Right lobe of liver (tissue), 6 donors: ENCODE data around the gene LRRC46. TPM values are rescaled to one million over a fixed set of nuclear protein-coding genes. Genes with fewer than 3 reads are reported as not detected.
A peak's percentile ranks its signal among the peaks of the same experiment; 100 is the strongest.

Source experiments
- ATAC-seq, 4 donors: fragments of 200-7000 bp; cut with Tn5 transposase; one replicate each; pipeline ENCODE4 v1.9.1; 2020; ENCODE audit warnings: mild to moderate bottlenecking in 4 of 4, moderate library complexity in 4 of 4
- DNase-seq, 3 donors: peaks; one replicate each; pipeline ENCODE4 v3.0.0-alpha.2; 2020
- H3K27ac ChIP-seq, 3 donors: fragments of 200-600 bp; one replicate each; pipeline ENCODE4 v1.8.0; 2022
- H3K27me3 ChIP-seq, 2 donors: fragments of 200-600 bp; one replicate each; pipeline ENCODE4 v1.8.0; 2022
- H3K36me3 ChIP-seq, 4 donors: fragments of 200-600 bp; sonication (generic) in 1 of 4; one replicate each; pipeline versions ENCODE4 v1.5.1 to v1.8.0; 2017 to 2022; ENCODE audit warnings: control low read depth in 1 of 4
- H3K4me1 ChIP-seq, 4 donors: fragments of 200-600 bp; sonication (generic) in 1 of 4; one replicate each; pipeline versions ENCODE4 v1.5.1 to v1.8.0; 2017 to 2022; ENCODE audit warnings: control low read depth in 1 of 4
- H3K4me3 ChIP-seq, 3 donors: fragments of 200-600 bp; one replicate each; pipeline ENCODE4 v1.8.0; 2022
- H3K9me3 ChIP-seq, 4 donors: fragments of 200-600 bp; sonication (generic) in 1 of 4; one replicate each; pipeline versions ENCODE4 v1.5.1 to v1.8.0; 2017 to 2022; ENCODE audit warnings: control low read depth in 1 of 4
- CTCF ChIP-seq, 4 donors: fragments of 200-600 bp in 3 of 4; fragments of 450-650 bp in 1 of 4; IDR thresholded peaks; one replicate each; pipeline versions ENCODE4 v1.5.1 to v1.8.0; 2016 to 2022; ENCODE audit warnings: antibody characterized with exemption in 4 of 4, mild to moderate bottlenecking in 2 of 4
- POLR2A ChIP-seq: fragments of 450-650 bp; IDR thresholded peaks from one replicate; pipeline ENCODE4 v1.6.1; 2017; ENCODE audit warnings: antibody characterized with exemption, mild to moderate bottlenecking
- WGBS: methylation state at CpG from one replicate; pipeline ENCODE4 v1.1.6; 2018; ENCODE audit warnings: low coverage, low lambda C conversion rate; ENCODE audit not compliant: insufficient coverage; ENCODE audit errors: missing lambda C conversion rate; 5-methylcytosine and 5-hydroxymethylcytosine counted together
- intact Hi-C, 2 donors: fragments of 100-400 bp; cut with DNase I; formaldehyde crosslinking; loops; one replicate each; pipeline versions ENCODE4 v1.11.2 to v1.14.1; 2022
- total RNA-seq, 6 experiments: library from RNA; depleted of rRNA in 2 of 6; stranded (reverse); fragments of >200 nt in 2 of 6; fragmentation: NEBNext Ultra II Directional in 3 of 6; extraction: Animal tissue kit (Norgen Biotek cat#: 25700) in 3 of 6; gene quantifications; one replicate each; pipeline versions ENCODE4 v1.1.0 to v1.2.4, GENCODE V29; 2016 to 2023
- donor health status: DM: no; HTN: yes; CAD: no.
- donor health status: DM: no; HTN: no; CAD: no.
- donor health status: DM: no; HTN: no; CAD: no.
- donor health status: DM: no; HTN: yes; CAD: no.
- donor health status: DM: no; HTN: yes; CAD: no.

LRRC46 gene
- total RNA-seq, 6 experiments from 2014 or later = 0.12 to 0.44 (median 0.35) TPM

GRCh38 chr17:47872019-47872650, 40.7 kb downstream of the LRRC46 start:
- 21% methylated on average over 24 of the region's 29 CpGs for WGBS
- H3K4me1 ChIP-seq = peaks cover 0 to 8% (median 4%) of the 10 kb centered on the region in 4 donors
- H3K36me3 ChIP-seq = no peaks in the 10 kb centered on the region
- H3K9me3 ChIP-seq = no peaks in the 10 kb centered on the region
- H3K27ac ChIP-seq = no peak overlapping the region
- no peak overlapping the region for H3K4me3 ChIP-seq
- TF ChIP-seq POLR2A (no peak), CTCF (IDR thresholded peaks at IDR 0.05) (no peak)
- DNase-seq = peak in 1 of 3 donors; percentile 37
- ATAC-seq = no peak
- intact Hi-C loops = no loop called here
- H3K27me3 ChIP-seq = no peaks in the 10 kb centered on the region

GRCh38 chr17:47872651-47873161, 41.2 kb downstream of the LRRC46 start:
- WGBS = no CpG with 5 or more reads among the region's 15 CpGs
- peak in 1 of 3 donors; percentile 35 for DNase-seq
- H3K27me3 ChIP-seq = no peaks in the 10 kb centered on the region
- no peak overlapping the region for H3K4me3 ChIP-seq
- H3K4me1 ChIP-seq = peaks cover 0 to 8% (median 4%) of the 10 kb centered on the region in 4 donors
- intact Hi-C loops = no loop called here
- H3K27ac ChIP-seq = no peak overlapping the region
- H3K9me3 ChIP-seq = no peaks in the 10 kb centered on the region
- TF ChIP-seq CTCF (IDR thresholded peaks at IDR 0.05) = no peak
- no peak for TF ChIP-seq POLR2A
- no peaks in the 10 kb centered on the region for H3K36me3 ChIP-seq
- ATAC-seq = no peak

- H3K4me3 ChIP-seq = no peak overlapping the region
- H3K27me3 ChIP-seq = no peaks in the 10 kb centered on the region
- H3K9me3 ChIP-seq = no peaks in the 10 kb centered on the region
- no peak overlapping the region for H3K27ac ChIP-seq
- ATAC-seq (no peak), DNase-seq (no peak)
- TF ChIP-seq POLR2A (no peak), CTCF (IDR thresholded peaks at IDR 0.05) (no peak)
- H3K36me3 ChIP-seq = no peaks in the 10 kb centered on the region
- H3K4me1 ChIP-seq = peaks cover 0 to 8% (median 4%) of the 10 kb centered on the region in 4 donors
- 63% methylated on average over 4 of the region's 4 CpGs for WGBS
- intact Hi-C loops = no loop called here
Observed at GRCh38 chr17:47873200-47874090, 42.0 kb downstream of the LRRC46 start.

- intact Hi-C loops = no loop called here
- no peak for TF ChIP-seq POLR2A
- no peak for TF ChIP-seq CTCF (IDR thresholded peaks at IDR 0.05)
- Histone ChIP-seq H3K27me3 (no peaks in the 10 kb centered on the region), H3K9me3 (no peaks in the 10 kb centered on the region), H3K4me3 (no peak overlapping the region), H3K4me1 (peaks cover 0 to 8% (median 4%) of the 10 kb centered on the region in 4 donors), H3K36me3 (no peaks in the 10 kb centered on the region), H3K27ac (no peak overlapping the region)
- peak; percentile 73 to 87 (median 75) for ATAC-seq
- 45% methylated on average over 9 of the region's 11 CpGs for WGBS
- peak in 1 of 3 donors; percentile 32 for DNase-seq
Observed at GRCh38 chr17:47875011-47875985, 43.8 kb downstream of the LRRC46 start.
